Heart right ventricle (tissue), 16 donors: ENCODE results near the gene JUND. TPM values are rescaled to one million over a fixed set of nuclear protein-coding genes. Genes with fewer than 3 reads are reported as not detected.

ENCODE experiments used
- ATAC-seq, 8 donors: fragments of 200-7000 bp; cut with Tn5 transposase; one replicate each; pipeline ENCODE4 v1.9.1; 2020; ENCODE audit warnings: mild to moderate bottlenecking in 8 of 8, moderate library complexity in 8 of 8, moderate number of reproducible peaks in 1 of 8
- DNase-seq, 2 donors: peaks; one replicate each; pipeline ENCODE4 v3.0.0-alpha.2; 2020
- H3K27ac ChIP-seq, 10 donors: fragments of 200-600 bp; sonication (generic) in 2 of 10; one replicate each; pipeline versions ENCODE4 v1.5.0 to v1.8.0; 2020 to 2022; ENCODE audit warnings: mild to moderate bottlenecking in 3 of 10
- H3K27me3 ChIP-seq, 7 donors: fragments of 200-600 bp; one replicate each; pipeline ENCODE4 v1.8.0; 2021 to 2022; ENCODE audit warnings: mild to moderate bottlenecking in 2 of 7
- H3K36me3 ChIP-seq, 9 donors: fragments of 200-600 bp; sonication (generic) in 1 of 9; one replicate each; pipeline versions ENCODE4 v1.5.0 to v1.8.0; 2020 to 2022; ENCODE audit warnings: mild to moderate bottlenecking in 2 of 9
- H3K4me1 ChIP-seq, 9 donors: fragments of 200-600 bp; sonication (generic) in 1 of 9; one replicate each; pipeline versions ENCODE4 v1.5.0 to v1.8.0; 2020 to 2022; ENCODE audit warnings: mild to moderate bottlenecking in 4 of 9
- H3K4me3 ChIP-seq, 10 donors: fragments of 200-600 bp; sonication (generic) in 2 of 10; one replicate each; pipeline versions ENCODE4 v1.5.0 to v1.8.0; 2020 to 2022; ENCODE audit warnings: mild to moderate bottlenecking in 7 of 10, moderate library complexity in 2 of 10
- H3K9me3 ChIP-seq, 11 donors: fragments of 200-600 bp in 10 of 11; sonication (generic) in 2 of 11; one replicate each; pipeline versions ENCODE4 v1.5.0 to v1.8.0; 2013 to 2022; ENCODE audit warnings: mild to moderate bottlenecking in 2 of 11, control low read depth in 1 of 11, moderate library complexity in 1 of 11
- CTCF ChIP-seq, 9 donors: fragments of 200-600 bp; sonication (generic) in 2 of 9; IDR thresholded peaks; one replicate each; pipeline versions ENCODE4 v1.5.0 to v1.8.0; 2021 to 2022; ENCODE audit warnings: antibody characterized with exemption in 9 of 9, mild to moderate bottlenecking in 5 of 9, moderate library complexity in 1 of 9
- WGBS, 2 donors: extraction: QIAGEN DNeasy Blood & Tissue Kit; methylation state at CpG; one replicate each; pipeline ENCODE4 v1.1.7; 2013; ENCODE audit warnings: inconsistent platforms in 1 of 2; 5-methylcytosine and 5-hydroxymethylcytosine counted together
- intact Hi-C, 10 donors: fragments of 100-400 bp; cut with DNase I; formaldehyde crosslinking; loops; one replicate each; pipeline versions ENCODE4 v1.11.1 to v1.14.2; 2022
- polyA plus RNA-seq, 2 donors: library from polyadenylated mRNA; stranded (reverse); fragments of 200-250 nt; gene quantifications; one replicate each; pipeline ENCODE4 v1.2.3, GENCODE V29; 2013
- total RNA-seq, 10 donors: library from RNA; stranded (reverse); fragmentation: NEBNext Ultra II Directional in 3 of 10; extraction: Animal tissue kit (Norgen Biotek cat#: 25700) in 3 of 10; gene quantifications; one replicate each; pipeline versions ENCODE4 v1.2.1 to v1.2.4, GENCODE V29; 2021 to 2023
- donor health status: Arrhythmogenic right ventricular cardiomyopathy.
- donor health status: ischemic (EF 13 %, LVEDD 7.1; RV severe dilation, severe dysfunction).
- donor health status: healthy with polysubstance abuse.
- donor health status: DM: no; HTN: yes; CAD: no.
- donor health status: DM: no; HTN: no; CAD: no.
- donor health status: ischemic (EF 25% LVEDD 6.9; RV normal size, moderate dysfunction).
- donor health status: ischemic (EF 25% LVEDD 5.7; RV mildly dilated, moderate dysfunction).
- donor health status: healthy.
- donor health status: DM: yes; HTN: yes; CAD: no.
- donor health status: Ischemic cardiomyopathy.
- donor health status: ischemic (EF 35%, LVEDD 5.7; RV mildly dilated, moderate dysfunction).
- donor health status: nonischemic (EF 11% LVEDD 7.7; RV severe dilation, severe dysfunction).
- donor health status: DM: yes; HTN: yes; CAD: no.
- donor health status: PGD.
- donor health status: ischemic (EF 29% LVEDD 5.4; RV normal size, mild dysfunction).
- donor health status: nonischemic (EF 23%, LVEDD 6.1; RV moderate dilation, normal function).

JUND gene
- total and polyA plus RNA-seq, 12 donors = 93.7 to 278 (median 133) TPM

DNA sequence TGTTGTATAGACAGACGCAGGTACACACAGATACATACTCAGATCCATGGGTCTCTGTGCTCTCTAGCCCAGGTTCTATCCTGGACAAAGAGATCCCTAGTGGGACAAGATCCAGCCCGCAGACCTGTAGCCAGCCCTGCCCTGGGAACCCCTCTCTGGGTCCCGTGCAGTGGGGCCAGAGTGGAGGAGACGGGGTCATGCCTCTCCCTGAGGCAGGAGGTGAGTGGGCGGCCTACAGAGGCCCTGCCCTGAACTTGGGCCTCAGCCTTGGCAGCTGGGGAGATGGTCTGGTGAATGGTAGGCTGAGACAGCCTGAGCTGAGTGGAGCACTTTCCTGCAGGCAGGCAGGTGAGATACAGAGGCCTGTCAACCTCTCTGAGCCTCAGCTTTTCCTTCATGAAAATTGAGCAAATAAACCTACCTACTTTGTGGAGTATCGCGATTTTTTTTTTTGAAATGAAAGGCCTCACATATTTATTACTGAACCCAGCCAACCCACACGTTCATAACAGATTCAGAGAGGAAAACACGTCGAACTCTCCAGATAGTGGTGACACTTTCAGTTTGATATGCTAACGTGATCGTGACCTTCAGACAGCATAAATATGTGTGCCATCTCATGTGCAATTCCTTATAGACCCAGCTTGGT, 3.4 kb upstream of the JUND start:
- 64 to 67% methylated on average over 12 of the region's 12 CpGs for WGBS, 2 donors
- Histone ChIP-seq H3K27me3 (no peaks in the 10 kb centered on the region), H3K4me3 (no peak overlapping the region), H3K27ac (peak overlapping the region in 9 of 10 donors; percentile 45 to 99 (median 60)), H3K9me3 (no peaks in the 10 kb centered on the region), H3K4me1 (peaks cover 0 to 27% (median 21%) of the 10 kb centered on the region in 9 donors), H3K36me3 (peaks cover 0 to 5% (median 0%) of the 10 kb centered on the region in 9 donors)
- intact Hi-C loops = loop anchor here in 1 of 10 donors (10.0 kb wide), 1 partner anchor 130 kb away; the partner anchor contains the start of gene SSBP4
- ATAC-seq = no peak
- no peak for TF ChIP-seq CTCF (IDR thresholded peaks at IDR 0.05)
- DNase-seq = no peak

DNA sequence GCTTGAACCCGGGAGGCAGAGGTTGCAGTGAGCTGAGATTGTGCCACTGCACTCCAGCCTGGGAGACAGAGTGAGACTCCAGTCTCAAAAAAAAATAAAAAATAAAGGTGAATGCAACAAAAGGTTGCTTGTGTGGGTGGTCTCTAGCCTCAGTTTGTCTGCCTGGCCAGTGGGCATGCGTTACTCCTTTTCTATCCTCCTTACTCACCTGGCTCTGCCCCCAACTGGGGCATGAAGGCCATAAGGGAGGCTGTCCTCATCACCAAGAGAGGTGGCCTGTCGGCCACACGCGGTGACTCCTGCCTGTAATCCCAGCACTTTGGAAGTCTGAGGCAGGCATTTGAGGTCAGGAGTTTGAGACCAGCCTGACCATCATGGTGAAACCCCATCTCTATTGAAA, 1.9 kb upstream of the JUND start:
- ATAC-seq = no peak
- intact Hi-C loops = loop anchor here in 1 of 10 donors (10.0 kb wide), 1 partner anchor 131 kb away; the partner anchor contains the start of gene SSBP4
- H3K36me3 ChIP-seq = peaks cover 0 to 13% (median 8%) of the 10 kb centered on the region in 9 donors
- H3K4me3 ChIP-seq = no peak overlapping the region
- 90 to 95% methylated on average over 5 of the region's 5 CpGs for WGBS, 2 donors
- peak overlapping the region; percentile 99 to 100 (median 99) for H3K27ac ChIP-seq
- no peaks in the 10 kb centered on the region for H3K27me3 ChIP-seq
- H3K4me1 ChIP-seq = peaks cover 8 to 36% (median 28%) of the 10 kb centered on the region in 9 donors
- no peaks in the 10 kb centered on the region for H3K9me3 ChIP-seq
- no peak for DNase-seq
- no peak for TF ChIP-seq CTCF (IDR thresholded peaks at IDR 0.05)

GRCh38 chr19:18282788-18283141, 1.3 kb upstream of the JUND start:
- DNase-seq = no peak
- Histone ChIP-seq H3K27ac (peak overlapping the region; percentile 99 to 100 (median 99)), H3K9me3 (no peaks in the 10 kb centered on the region), H3K4me3 (peak overlapping the region in 8 of 10 donors; percentile 44 to 98 (median 58)), H3K36me3 (peaks cover 0 to 18% (median 14%) of the 10 kb centered on the region in 9 donors), H3K27me3 (no peaks in the 10 kb centered on the region), H3K4me1 (peaks cover 9 to 42% (median 34%) of the 10 kb centered on the region in 9 donors)
- no peak for ATAC-seq
- intact Hi-C loops = loop anchor here in 3 of 10 donors (1.0 to 10.0 kb wide), 2 partner anchors 22 to 132 kb away; partner anchors contain the start of gene SSBP4 (in 1 of the 3)
- TF ChIP-seq CTCF (IDR thresholded peaks at IDR 0.05) = no peak
- 57 to 61% methylated on average over 4 of the region's 4 CpGs for WGBS, 2 donors

- Histone ChIP-seq H3K9me3 (no peaks in the 10 kb centered on the region), H3K4me1 (peaks cover 9 to 47% (median 39%) of the 10 kb centered on the region in 9 donors), H3K27me3 (no peaks in the 10 kb centered on the region), H3K4me3 (peak overlapping the region; percentile 16 to 98 (median 57)), H3K27ac (peak overlapping the region; percentile 99 to 100 (median 99)), H3K36me3 (peaks cover 0 to 24% (median 15%) of the 10 kb centered on the region in 9 donors)
- peak in 5 of 9 donors; percentile 15 to 56 (median 31) for TF ChIP-seq CTCF (IDR thresholded peaks at IDR 0.05)
- DNase-seq (peak in 1 of 2 donors; percentile 50), ATAC-seq (peak in 7 of 8 donors; percentile 4 to 69 (median 22))
- intact Hi-C loops = loop anchor here in 3 of 10 donors (1.0 to 10.0 kb wide), 2 partner anchors 22 to 133 kb away; partner anchors contain the start of gene SSBP4 (in 1 of the 3)
- WGBS, 2 donors = 1 to 2% methylated on average over 18 to 26 of the region's 27 CpGs
These were observed 782 bp upstream of the JUND start for GRCh38 chr19:18282021-18282787.
